GM08714 (cell line): ENCODE data around the gene DHRS12.

ENCODE experiments used
- H3K4me3 ChIP-seq: fragments of 200-500 bp; sonication (Bioruptor generic); 2 replicates; pipeline ENCODE4 v1.5.1; 2014; ENCODE audit warnings: mild to moderate bottlenecking, low read length, inconsistent platforms
- ZNF274 ChIP-seq: IDR thresholded peaks from 2 replicates; pipeline ENCODE4 v1.6.1; 2012; ENCODE audit warnings: mild to moderate bottlenecking, low read depth, low read length

Gene DHRS12

DNA sequence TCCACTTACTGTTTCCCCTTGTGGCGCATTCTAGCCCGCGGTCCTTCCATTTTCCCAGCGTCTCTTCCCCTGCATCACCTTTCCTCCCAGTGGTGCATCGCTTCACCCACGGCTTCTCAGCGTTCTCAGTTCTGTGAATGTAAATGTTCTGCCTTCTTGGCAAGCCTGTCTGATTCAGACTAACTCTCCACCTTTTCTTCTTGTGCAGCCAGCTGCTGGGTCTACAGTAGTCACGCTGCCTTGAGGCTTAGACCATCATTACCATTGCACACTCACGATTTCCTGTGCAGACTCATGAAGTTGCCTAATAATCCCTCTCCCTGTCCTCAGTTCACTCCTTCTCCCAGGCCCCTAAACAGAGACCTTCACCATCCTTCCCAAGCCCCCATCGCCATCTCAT, 75.0 kb downstream of the DHRS12 start:
- no peak overlapping the region for H3K4me3 ChIP-seq
- TF ChIP-seq ZNF274, result no peak

DNA sequence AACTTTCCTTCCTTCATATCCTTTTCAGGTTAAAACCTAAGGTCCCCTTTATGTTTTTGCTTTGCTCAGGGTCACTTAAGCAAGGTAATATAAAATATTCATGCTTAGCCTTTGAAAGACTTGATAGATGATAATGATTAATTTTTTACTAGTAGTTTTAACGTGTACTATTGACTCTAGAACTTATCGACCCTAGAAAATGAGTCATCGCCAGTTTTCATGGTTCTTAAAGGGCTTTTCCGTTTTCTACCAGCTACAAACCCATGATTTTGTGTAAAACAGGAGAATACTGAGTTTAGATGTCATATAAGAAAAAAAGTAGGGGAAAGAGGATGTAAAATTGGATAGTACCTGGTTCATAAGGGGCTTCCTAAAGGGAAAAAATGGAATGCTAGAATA, 75.7 kb downstream of the DHRS12 start:
- no peak overlapping the region for H3K4me3 ChIP-seq
- no peak for TF ChIP-seq ZNF274

DNA sequence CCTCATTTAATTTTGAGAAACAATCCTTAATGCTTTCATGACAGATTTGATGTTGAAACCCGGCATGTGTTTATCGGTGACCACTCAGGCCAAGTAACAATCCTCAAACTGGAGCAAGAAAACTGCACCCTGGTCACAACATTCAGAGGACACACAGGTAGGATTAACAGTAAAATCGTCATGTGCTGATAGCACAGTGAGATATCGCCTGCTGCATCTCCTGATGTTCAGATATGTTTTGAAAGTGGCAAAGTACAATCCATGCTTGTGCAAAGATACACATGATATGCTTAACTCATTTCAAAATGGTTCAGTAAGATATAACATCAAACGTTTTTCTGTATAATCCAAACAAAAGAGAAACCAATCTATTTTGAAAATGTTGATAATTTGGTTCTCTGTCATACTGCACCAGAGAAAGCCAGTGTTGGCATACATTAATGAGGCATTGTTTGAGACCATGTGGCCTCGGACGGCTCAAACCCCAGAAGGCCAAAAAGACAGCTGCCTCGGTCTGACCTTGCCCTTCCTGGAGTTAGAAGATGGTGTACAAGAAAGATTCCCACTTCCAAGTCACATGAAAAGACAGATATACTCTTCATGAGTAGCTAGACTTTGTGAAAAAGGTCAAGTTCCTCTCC, 76.2 kb downstream of the DHRS12 start:
- no peak overlapping the region for H3K4me3 ChIP-seq
- no peak for TF ChIP-seq ZNF274

DNA sequence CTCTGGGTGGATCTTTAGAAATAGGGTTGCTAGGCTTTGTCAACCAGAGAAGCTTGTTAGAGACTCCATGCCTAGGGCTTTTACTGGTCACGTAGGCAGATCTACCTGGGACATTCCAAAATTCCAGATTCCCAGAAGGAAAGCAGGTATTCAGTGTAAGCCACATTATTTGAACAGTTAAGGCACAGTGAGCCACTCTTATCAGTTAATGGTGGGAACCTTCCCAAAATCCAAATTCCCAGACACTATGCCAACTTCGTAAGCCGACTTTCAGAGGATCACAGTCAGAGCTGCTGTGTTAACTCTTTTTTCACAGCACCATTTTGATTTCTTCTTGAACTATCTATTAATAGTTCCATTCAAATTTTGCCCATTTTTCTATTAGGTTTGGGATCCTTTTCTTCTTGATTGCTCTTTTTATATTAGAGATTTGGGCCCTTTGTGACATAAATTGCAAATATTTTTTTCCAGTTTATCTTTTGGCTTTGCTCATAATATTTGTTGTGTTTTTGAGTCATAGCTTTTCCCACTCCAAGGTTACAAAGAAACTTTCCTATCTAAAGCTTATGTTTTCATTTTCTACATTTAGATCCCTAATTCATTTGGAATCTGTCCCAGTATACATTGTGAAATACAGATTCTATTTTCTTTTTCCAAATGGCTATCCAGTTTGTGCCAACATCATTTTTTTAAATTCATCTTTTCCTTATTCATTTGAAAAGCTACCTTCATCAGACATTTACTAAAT, 77.3 kb downstream of the DHRS12 start:
- no peak for TF ChIP-seq ZNF274
- no peak overlapping the region for H3K4me3 ChIP-seq

DNA sequence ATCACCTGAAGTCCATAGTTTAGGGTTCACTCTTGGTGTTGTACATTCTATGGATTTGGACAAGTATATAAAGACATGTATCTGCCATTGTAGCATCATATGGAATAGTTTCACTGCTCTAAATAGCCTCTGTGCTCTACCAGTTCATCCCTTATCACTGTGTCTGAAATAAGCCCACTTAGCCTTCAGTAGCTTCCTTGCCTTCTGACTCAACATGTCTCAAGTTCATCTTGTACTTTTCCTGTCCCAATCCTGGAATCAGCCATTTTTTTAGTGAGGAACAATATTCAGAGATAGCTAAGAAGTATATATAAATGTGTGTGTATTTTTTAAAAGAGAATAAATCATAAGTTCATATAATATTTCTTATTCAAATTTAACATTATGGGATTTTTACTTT, 79.2 kb downstream of the DHRS12 start:
- H3K4me3 ChIP-seq, result no peak overlapping the region
- TF ChIP-seq ZNF274, result no peak

DNA sequence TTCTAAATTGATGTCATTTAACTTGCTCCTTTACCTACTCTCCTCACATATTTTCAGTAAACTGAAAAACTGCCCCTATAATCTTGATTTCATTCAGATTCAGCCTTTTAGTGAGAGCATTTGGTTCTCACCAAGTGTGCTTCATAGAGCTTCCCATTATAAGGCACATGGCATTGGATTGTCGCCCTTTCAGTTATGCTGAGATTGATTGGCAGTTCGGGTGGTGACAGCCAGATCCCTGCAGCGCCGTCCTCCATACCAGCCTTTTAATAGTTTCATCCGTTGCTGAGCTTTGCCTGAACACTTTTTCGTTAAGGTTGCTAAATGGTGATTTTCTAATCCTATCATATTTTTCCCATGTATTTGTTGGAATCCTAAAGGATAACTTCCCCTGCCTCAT, 80.4 kb downstream of the DHRS12 start:
- H3K4me3 ChIP-seq, result no peak overlapping the region
- TF ChIP-seq ZNF274, result no peak

DNA sequence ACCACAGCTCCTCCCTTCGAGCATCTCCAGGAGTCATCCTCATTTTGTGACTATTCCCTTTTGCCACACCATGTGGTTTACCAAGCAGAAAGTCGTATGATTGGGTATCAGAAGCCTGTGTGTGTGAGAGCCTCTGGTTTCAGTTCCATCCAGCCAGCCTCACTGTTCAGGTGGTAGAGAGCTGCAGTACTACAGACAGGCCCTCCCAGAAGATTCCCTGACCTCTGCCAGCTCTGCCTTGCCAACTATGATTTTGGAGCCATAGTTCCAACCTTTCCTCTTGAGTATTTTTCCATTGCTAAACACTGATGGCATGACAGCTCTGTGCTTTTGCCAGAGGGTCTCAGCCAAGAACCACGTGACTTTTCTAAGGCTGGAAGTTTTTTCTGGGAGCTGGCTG, 82.5 kb downstream of the DHRS12 start:
- no peak overlapping the region for H3K4me3 ChIP-seq
- no peak for TF ChIP-seq ZNF274

DNA sequence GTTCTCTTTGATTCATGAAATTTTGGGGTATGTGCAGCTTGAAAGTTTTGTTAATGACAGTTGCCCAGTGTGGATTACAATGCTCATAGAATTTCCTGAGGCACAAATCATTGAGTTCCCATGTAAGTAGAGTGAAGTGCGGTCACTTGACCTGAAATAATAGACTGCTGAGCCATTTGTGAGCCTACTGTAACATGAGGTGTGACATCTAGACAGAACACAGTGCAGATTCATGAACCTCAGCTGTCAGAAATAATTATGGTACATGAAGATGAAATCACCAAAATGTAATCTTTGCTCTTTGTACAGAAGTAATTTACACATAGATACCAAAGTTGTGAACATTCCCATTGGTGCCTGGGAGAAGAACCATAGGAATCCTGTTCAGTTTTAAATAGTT, 84.6 kb downstream of the DHRS12 start:
- H3K4me3 ChIP-seq, result no peak overlapping the region
- TF ChIP-seq ZNF274, result no peak
